Endodermal cell (in vitro differentiated cells): ENCODE data around the gene RAI14. TPM values are rescaled to one million over a fixed set of nuclear protein-coding genes. Genes with fewer than 3 reads are reported as not detected.

Experiments used
- DNase-seq: peaks from one replicate; pipeline ENCODE4 v3.0.0-alpha.2; 2017
- H3K27ac ChIP-seq: 2 replicates; pipeline ENCODE4 v1.5.1; 2013; ENCODE audit warnings: mild to moderate bottlenecking, low read depth, low read length, moderate library complexity
- H3K27me3 ChIP-seq: 2 replicates; pipeline ENCODE4 v1.6.1; 2013; ENCODE audit warnings: mild to moderate bottlenecking, low read length, moderate library complexity; ENCODE audit not compliant: insufficient read depth, control insufficient read depth, poor library complexity, severe bottlenecking
- H3K36me3 ChIP-seq: 2 replicates; pipeline ENCODE4 v1.7.0; 2013; ENCODE audit warnings: mild to moderate bottlenecking, low read length, moderate library complexity; ENCODE audit not compliant: control insufficient read depth, insufficient read depth
- H3K4me1 ChIP-seq: one replicate; pipeline ENCODE4 v1.7.0; 2013; ENCODE audit warnings: low read length; ENCODE audit not compliant: control insufficient read depth, insufficient read depth
- H3K4me3 ChIP-seq: 2 replicates; pipeline ENCODE4 v1.5.1; 2013; ENCODE audit warnings: mild to moderate bottlenecking, low read length, moderate library complexity
- H3K9ac ChIP-seq: 2 replicates; pipeline ENCODE4 v1.6.1; 2013; ENCODE audit warnings: mild to moderate bottlenecking, low read length, moderate library complexity; ENCODE audit not compliant: poor library complexity, severe bottlenecking; ENCODE audit errors: extremely low read depth
- H3K9me3 ChIP-seq: 2 replicates; pipeline ENCODE4 v1.6.1; 2013; ENCODE audit warnings: mild to moderate bottlenecking, low read length, moderate library complexity; ENCODE audit not compliant: control insufficient read depth
- H3K27ac Mint-ChIP-seq: 2 replicates; pipeline ENCODE4 v1.8.0; 2020; ENCODE audit warnings: mixed read lengths
- H3K27me3 Mint-ChIP-seq: 2 replicates; pipeline ENCODE4 v1.8.0; 2021; ENCODE audit warnings: mild to moderate bottlenecking, mixed read lengths; ENCODE audit not compliant: insufficient read depth
- H3K36me3 Mint-ChIP-seq: 2 replicates; pipeline ENCODE4 v1.8.0; 2020; ENCODE audit warnings: low read depth, mixed read lengths
- H3K4me1 Mint-ChIP-seq: 2 replicates; pipeline ENCODE4 v1.8.0; 2020; ENCODE audit warnings: mixed read lengths
- H3K4me3 Mint-ChIP-seq: 2 replicates; pipeline ENCODE4 v1.8.0; 2020; ENCODE audit warnings: mild to moderate bottlenecking, moderate library complexity, mixed read lengths
- H3K9me3 Mint-ChIP-seq: 2 replicates; pipeline ENCODE4 v1.8.0; 2020; ENCODE audit warnings: mild to moderate bottlenecking, mixed read lengths
- WGBS, 2 experiments: methylation state at CpG; one replicate each; pipeline versions ENCODE4 v1.1.5 to v1.1.7; 2013; ENCODE audit warnings: missing lambda C conversion rate in 2 of 2, mixed read lengths in 1 of 2; ENCODE audit not compliant: insufficient coverage in 1 of 2, insufficient read length in 1 of 2; 5-methylcytosine and 5-hydroxymethylcytosine counted together
- total RNA-seq, 2 donors: library from RNA; stranded (reverse); fragmentation: NEBNext Ultra II Directional in 1 of 2; extraction: Animal tissue kit (Norgen Biotek cat#: 25700) in 1 of 2; gene quantifications; 2 replicates in 1 of 2; 3 replicates in 1 of 2; pipeline ENCODE4 v1.2.1, GENCODE V29; 2021
- TF ChIP-seq, protein P1 (sequence below): fragments of 200-600 bp; sonication (generic); conservative IDR thresholded peaks from 2 replicates; pipeline ENCODE4 v1.5.0; 2021; ENCODE audit warnings: antibody characterized with exemption, mild to moderate bottlenecking

Gene RAI14
- total RNA-seq, 2 donors from 2014 or later: 66.6 to 87.5 TPM

DNA sequence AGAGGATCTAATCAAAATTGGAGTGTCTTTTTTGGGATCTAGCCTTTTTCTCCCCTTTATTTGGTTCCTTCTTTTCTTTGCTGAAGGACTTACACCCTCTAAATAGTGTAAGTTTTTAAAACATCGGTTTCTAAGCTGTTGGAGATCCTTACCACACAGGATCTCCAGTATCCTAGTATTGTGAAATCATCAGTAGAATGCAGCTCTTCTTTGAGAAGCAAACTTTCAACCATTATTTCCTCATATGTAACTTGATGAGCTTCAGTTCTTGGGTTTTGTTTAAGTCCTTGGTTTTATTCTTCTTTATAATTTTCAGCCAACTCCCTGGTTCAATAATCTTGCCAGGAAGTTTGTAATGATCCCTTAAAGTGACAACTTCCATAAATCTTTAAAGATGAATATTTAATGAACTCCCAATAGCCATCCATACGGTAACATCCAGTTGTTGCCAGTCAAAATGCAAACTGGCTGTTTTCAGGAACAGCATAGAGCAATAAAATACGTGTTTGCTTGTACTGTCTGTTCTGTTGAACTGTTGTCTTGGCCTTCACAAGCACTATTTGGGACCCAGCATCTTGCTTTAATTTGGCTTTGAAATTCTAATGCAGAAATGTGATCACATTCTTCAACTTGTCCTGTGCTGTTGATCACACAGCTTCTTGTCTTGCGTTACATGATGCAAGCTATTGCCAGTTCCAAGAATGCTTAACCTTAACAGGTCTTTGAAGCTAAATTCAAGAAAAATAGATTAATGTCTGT, 148.0 kb downstream of the RAI14 start:
- H3K4me1 ChIP-seq: no peaks in the 10 kb centered on the region
- DNase-seq: no peak
- TF ChIP-seq, protein P1, sequence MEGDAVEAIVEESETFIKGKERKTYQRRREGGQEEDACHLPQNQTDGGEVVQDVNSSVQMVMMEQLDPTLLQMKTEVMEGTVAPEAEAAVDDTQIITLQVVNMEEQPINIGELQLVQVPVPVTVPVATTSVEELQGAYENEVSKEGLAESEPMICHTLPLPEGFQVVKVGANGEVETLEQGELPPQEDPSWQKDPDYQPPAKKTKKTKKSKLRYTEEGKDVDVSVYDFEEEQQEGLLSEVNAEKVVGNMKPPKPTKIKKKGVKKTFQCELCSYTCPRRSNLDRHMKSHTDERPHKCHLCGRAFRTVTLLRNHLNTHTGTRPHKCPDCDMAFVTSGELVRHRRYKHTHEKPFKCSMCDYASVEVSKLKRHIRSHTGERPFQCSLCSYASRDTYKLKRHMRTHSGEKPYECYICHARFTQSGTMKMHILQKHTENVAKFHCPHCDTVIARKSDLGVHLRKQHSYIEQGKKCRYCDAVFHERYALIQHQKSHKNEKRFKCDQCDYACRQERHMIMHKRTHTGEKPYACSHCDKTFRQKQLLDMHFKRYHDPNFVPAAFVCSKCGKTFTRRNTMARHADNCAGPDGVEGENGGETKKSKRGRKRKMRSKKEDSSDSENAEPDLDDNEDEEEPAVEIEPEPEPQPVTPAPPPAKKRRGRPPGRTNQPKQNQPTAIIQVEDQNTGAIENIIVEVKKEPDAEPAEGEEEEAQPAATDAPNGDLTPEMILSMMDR: no peak
- 92 to 95% methylated on average over 2 to 4 of the region's 4 CpGs for WGBS, 2 experiments
- H3K27me3 Mint-ChIP-seq: no peaks in the 10 kb centered on the region
- peaks cover 4% of the 10 kb centered on the region for H3K4me1 Mint-ChIP-seq
- no peaks in the 10 kb centered on the region for H3K27me3 ChIP-seq
- H3K4me3 ChIP-seq: no peak overlapping the region
- no peak overlapping the region for H3K27ac Mint-ChIP-seq
- no peaks in the 10 kb centered on the region for H3K9me3 Mint-ChIP-seq
- no peak overlapping the region for H3K27ac ChIP-seq
- H3K36me3 ChIP-seq: peaks cover 52% of the 10 kb centered on the region
- no peak overlapping the region for H3K4me3 Mint-ChIP-seq
- H3K36me3 Mint-ChIP-seq: peaks cover 55% of the 10 kb centered on the region
- no peak overlapping the region for H3K9ac ChIP-seq
- H3K9me3 ChIP-seq: no peaks in the 10 kb centered on the region

GRCh38 chr5:34804913-34805312, 148.8 kb downstream of the RAI14 start:
- Histone ChIP-seq H3K4me3 (no peak overlapping the region), H3K27ac (no peak overlapping the region), H3K9ac (no peak overlapping the region), H3K27me3 (no peaks in the 10 kb centered on the region), H3K4me1 (no peaks in the 10 kb centered on the region), H3K9me3 (no peaks in the 10 kb centered on the region), H3K36me3 (peaks cover 47% of the 10 kb centered on the region)
- TF ChIP-seq, protein P1: no peak
- peaks cover 4% of the 10 kb centered on the region for H3K4me1 Mint-ChIP-seq
- DNase-seq: no peak
- H3K27me3 Mint-ChIP-seq: no peaks in the 10 kb centered on the region
- H3K9me3 Mint-ChIP-seq: no peaks in the 10 kb centered on the region
- no peak overlapping the region for H3K4me3 Mint-ChIP-seq
- WGBS, 2 experiments: 94 to 96% methylated on average over 4 to 5 of the region's 5 CpGs
- peaks cover 51% of the 10 kb centered on the region for H3K36me3 Mint-ChIP-seq
- H3K27ac Mint-ChIP-seq: no peak overlapping the region

DNA sequence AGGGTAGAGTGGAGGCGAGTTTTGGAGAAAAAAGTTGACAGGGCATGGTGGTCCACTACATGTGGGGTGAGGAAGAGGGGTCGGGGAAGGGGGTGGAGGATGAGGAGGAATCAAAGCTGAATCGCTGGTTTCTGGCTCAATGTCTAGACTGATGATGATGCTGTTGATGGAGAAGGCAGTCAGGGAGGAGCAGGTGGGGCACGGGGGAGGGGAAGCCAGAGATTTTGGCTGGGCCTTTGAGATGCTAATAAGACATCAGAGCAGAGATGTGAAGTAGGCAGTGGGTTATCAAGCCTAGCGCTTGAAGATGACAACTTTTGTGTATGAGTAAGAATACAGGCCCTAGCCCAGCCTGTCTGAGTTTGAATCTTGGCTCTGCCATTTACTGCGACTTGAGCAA, 150.4 kb downstream of the RAI14 start:
- Mint-ChIP-seq H3K27ac (no peak overlapping the region), H3K4me1 (peaks cover 4% of the 10 kb centered on the region), H3K27me3 (no peaks in the 10 kb centered on the region), H3K4me3 (no peak overlapping the region), H3K9me3 (no peaks in the 10 kb centered on the region), H3K36me3 (peaks cover 36% of the 10 kb centered on the region)
- Histone ChIP-seq H3K27ac (no peak overlapping the region), H3K4me3 (no peak overlapping the region), H3K9ac (no peak overlapping the region), H3K4me1 (no peaks in the 10 kb centered on the region), H3K36me3 (peaks cover 34% of the 10 kb centered on the region), H3K27me3 (no peaks in the 10 kb centered on the region), H3K9me3 (no peaks in the 10 kb centered on the region)
- 89 to 91% methylated on average over 6 of the region's 6 CpGs for WGBS, 2 experiments
- peak; percentile 54 for DNase-seq
- TF ChIP-seq, protein P1: no peak
